Mesodermal cell (in vitro differentiated cells): Measurements from ENCODE around the gene MAPKAPK2.

Source experiments
- H3K27ac ChIP-seq: 2 replicates; pipeline ENCODE4 v1.7.0; 2013; ENCODE audit warnings: mild to moderate bottlenecking, low read depth, low read length, moderate library complexity; ENCODE audit not compliant: severe bottlenecking
- H3K36me3 ChIP-seq: 2 replicates; pipeline ENCODE4 v1.7.1; 2013; ENCODE audit warnings: mild to moderate bottlenecking, low read length, moderate library complexity; ENCODE audit not compliant: control insufficient read depth, insufficient read depth
- H3K4me1 ChIP-seq: one replicate; pipeline ENCODE4 v1.7.1; 2013; ENCODE audit warnings: mild to moderate bottlenecking, low read length; ENCODE audit not compliant: insufficient read depth, control insufficient read depth, poor library complexity, severe bottlenecking
- H3K4me3 ChIP-seq: 2 replicates; pipeline ENCODE4 v1.7.0; 2013; ENCODE audit warnings: low read length, control low read depth, mild to moderate bottlenecking; ENCODE audit not compliant: insufficient read depth, poor library complexity, severe bottlenecking; ENCODE audit errors: extremely low read depth
- H3K9me3 ChIP-seq: 2 replicates; pipeline ENCODE4 v1.7.1; 2013; ENCODE audit warnings: mild to moderate bottlenecking, low read length, moderate library complexity; ENCODE audit not compliant: control insufficient read depth
- WGBS, 2 experiments: methylation state at CpG; one replicate each; pipeline ENCODE4 v1.1.5; 2013; ENCODE audit warnings: missing lambda C conversion rate in 2 of 2; ENCODE audit not compliant: insufficient coverage in 2 of 2; 5-methylcytosine and 5-hydroxymethylcytosine counted together

MAPKAPK2 gene

DNA sequence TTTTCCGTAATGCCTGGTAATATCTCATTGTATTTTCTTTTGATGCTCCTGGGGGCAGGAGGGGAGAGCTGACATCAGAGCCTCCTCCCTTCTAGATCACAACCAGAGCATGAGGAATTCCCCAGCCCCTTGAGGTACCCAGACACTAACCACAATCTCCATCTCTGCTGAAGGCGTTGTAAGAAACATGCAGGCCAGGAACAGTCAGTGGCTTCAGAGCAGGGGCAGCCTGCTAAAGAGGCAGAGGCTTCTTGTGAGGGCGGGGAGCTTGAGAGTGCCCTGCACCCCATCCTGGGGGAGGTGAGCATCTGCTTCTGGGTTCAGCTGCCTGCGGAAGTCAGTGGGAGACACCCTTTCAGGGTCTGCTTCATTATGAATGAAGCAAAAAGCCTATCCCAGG, 19.0 kb downstream of the MAPKAPK2 start:
- Histone ChIP-seq H3K27ac (no peak overlapping the region), H3K36me3 (peaks cover 5% of the 10 kb centered on the region), H3K4me1 (peaks cover 34% of the 10 kb centered on the region), H3K9me3 (no peaks in the 10 kb centered on the region), H3K4me3 (no peak overlapping the region)
- WGBS, 2 experiments: 95 to 100% methylated on average over 1 to 4 of the region's 4 CpGs

DNA sequence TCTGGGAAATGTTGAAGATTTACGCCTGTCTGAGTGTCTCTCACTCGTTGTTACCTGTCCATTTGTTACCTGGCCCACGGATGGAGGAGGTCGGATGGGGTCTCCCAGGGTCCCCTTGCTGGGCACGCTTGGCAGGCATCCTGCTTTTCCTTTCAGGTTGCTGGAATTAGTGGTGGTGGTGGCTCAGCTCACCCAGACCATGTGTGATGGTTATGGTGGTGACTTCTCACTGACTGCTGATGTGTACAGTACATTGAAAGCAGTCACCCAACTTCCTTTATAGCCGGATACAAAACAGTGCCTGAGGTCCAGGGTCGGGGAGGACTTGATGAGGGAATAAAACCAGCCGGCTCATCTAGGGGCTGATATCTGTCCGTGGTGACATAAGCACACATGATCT, 19.5 kb downstream of the MAPKAPK2 start:
- WGBS, 2 experiments: 85 to 96% methylated on average over 6 to 9 of the region's 9 CpGs
- peaks cover 34% of the 10 kb centered on the region for H3K4me1 ChIP-seq
- H3K4me3 ChIP-seq: no peak overlapping the region
- no peaks in the 10 kb centered on the region for H3K36me3 ChIP-seq
- no peak overlapping the region for H3K27ac ChIP-seq
- H3K9me3 ChIP-seq: no peaks in the 10 kb centered on the region

DNA sequence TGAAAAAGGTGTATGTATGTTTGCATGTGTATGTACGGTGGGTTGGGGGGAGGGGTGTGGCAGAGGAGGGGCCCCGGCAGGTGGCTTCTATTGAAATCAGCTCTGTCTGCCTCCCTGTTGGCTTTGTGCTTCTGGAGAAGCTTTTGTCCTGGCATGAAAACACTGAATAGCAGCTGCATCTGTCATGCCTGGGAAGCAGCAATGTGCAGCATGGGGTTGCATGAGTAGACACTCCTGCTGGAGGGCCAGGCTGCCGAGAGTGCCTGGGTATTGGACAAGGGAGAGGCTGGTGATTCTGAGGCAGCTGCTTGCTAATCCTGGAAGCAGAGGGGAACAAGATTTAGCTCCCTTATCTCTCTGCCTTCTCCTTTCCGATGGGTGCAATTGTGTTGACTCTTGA, 20.5 kb downstream of the MAPKAPK2 start:
- Histone ChIP-seq H3K27ac (no peak overlapping the region), H3K36me3 (no peaks in the 10 kb centered on the region), H3K9me3 (no peaks in the 10 kb centered on the region), H3K4me3 (no peak overlapping the region), H3K4me1 (peaks cover 34% of the 10 kb centered on the region)
- WGBS, 2 experiments: 33 to 71% methylated on average over 1 to 3 of the region's 4 CpGs

DNA sequence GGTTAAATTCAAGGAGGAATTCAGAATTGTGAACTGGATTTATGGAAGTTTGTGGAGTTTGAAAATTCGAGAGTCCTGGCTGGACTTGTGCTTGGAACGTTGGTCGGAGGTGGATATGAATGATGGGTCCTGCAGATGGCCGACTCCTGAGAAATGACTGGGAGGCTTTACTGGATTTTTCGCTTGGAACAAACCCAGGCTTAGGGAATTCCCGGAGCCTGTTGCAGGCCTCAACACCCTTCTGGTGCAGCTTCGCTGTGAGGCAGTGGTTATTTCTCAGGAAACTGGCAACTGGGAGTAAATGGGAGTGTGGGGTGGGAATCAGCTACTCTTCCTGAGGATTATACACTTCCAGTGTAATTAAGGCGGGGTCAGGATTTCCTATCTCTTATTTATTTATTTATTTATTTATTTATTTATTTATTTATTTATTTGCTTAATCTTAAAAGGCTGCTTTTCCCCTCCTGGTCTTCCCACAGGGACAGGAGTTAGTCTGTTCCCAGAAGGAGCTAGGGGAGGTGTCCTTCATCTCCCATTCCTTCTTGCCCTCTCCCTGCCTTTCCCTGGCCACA, 21.1 kb downstream of the MAPKAPK2 start:
- Histone ChIP-seq H3K4me1 (peaks cover 34% of the 10 kb centered on the region), H3K4me3 (no peak overlapping the region), H3K36me3 (no peaks in the 10 kb centered on the region), H3K9me3 (no peaks in the 10 kb centered on the region), H3K27ac (no peak overlapping the region)
- 83 to 90% methylated on average over 6 of the region's 8 CpGs for WGBS, 2 experiments

DNA sequence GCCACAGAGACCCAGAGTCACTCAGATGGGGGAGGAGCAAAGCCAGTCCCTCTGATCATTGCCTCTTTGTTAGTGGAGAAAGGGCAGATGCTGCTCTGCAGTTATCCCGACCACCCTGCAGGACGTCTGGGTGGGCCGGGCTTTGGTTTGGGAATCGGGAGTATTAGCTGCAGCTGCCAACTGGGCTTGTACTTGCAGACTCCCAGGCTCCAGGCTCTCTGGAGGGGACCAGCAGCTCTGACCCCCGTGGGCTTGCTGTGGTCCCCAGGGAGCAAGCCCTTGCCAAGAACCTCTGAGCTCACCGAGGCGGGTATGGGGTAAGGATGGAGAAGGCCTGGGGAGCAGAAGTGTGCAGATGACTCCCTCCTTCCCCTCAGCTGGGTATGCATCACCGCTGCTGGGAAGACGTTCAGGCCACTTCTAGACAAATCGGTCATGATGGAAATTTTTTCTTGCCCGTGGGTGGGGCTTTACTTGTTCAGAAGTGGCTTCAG, 21.6 kb downstream of the MAPKAPK2 start:
- H3K4me3 ChIP-seq: no peak overlapping the region
- no peaks in the 10 kb centered on the region for H3K9me3 ChIP-seq
- H3K4me1 ChIP-seq: peaks cover 34% of the 10 kb centered on the region
- H3K36me3 ChIP-seq: no peaks in the 10 kb centered on the region
- H3K27ac ChIP-seq: no peak overlapping the region
- 55 to 63% methylated on average over 9 to 10 of the region's 11 CpGs for WGBS, 2 experiments

DNA sequence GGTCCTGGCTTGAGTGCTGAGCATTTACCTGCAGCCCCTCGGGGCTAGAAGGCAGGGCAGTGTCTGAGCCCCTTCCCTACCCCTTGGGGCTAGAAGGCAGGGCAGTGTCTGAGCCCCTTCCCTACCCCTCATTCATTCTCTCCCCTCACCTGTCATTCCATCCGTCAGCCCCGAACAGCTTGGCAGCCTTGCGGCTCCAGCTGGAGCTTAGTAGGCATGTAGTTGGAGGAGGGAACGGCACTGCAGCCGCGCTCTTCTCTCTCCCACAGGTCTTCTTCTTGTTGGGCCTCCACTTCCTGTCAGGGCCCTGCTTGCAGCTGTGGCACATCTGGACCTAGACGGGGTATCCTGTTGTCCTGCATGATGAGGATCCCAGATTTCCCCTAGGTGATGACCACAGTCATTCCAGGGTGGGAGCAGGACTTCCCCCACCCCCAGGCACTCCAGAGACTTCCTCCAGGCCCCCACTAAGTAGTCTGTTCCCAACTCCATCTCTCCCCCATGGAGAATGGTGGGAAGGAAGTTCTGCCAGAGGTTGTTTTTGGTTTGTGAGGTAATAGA, 22.2 kb downstream of the MAPKAPK2 start:
- no peak overlapping the region for H3K27ac ChIP-seq
- no peaks in the 10 kb centered on the region for H3K36me3 ChIP-seq
- H3K4me1 ChIP-seq: peaks cover 34% of the 10 kb centered on the region
- H3K4me3 ChIP-seq: no peak overlapping the region
- 89 to 96% methylated on average over 6 to 7 of the region's 8 CpGs for WGBS, 2 experiments
- H3K9me3 ChIP-seq: no peaks in the 10 kb centered on the region

DNA sequence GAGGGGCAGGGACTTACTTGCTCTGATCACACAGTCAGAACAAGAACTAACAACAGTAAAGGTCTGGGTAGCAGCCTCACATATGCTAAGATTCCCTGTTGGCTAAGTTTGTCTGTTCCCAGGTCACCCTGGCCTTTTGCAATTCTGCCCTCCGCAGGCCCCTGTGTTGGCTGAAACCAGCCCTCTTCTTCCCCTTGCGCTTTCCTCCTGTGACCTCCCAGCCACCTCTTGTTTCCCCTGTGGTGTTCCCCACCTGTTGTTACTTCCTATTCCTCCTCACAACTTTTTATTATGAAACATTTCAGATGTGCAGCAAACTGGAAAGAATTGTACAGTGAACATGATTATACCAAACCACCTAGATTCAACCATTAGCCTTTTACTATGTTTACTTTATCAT, 23.4 kb downstream of the MAPKAPK2 start:
- 61 to 83% methylated on average over 1 to 2 of the region's 2 CpGs for WGBS, 2 experiments
- H3K4me3 ChIP-seq: no peak overlapping the region
- peaks cover 36% of the 10 kb centered on the region for H3K4me1 ChIP-seq
- H3K27ac ChIP-seq: no peak overlapping the region
- H3K9me3 ChIP-seq: no peaks in the 10 kb centered on the region
- H3K36me3 ChIP-seq: no peaks in the 10 kb centered on the region

DNA sequence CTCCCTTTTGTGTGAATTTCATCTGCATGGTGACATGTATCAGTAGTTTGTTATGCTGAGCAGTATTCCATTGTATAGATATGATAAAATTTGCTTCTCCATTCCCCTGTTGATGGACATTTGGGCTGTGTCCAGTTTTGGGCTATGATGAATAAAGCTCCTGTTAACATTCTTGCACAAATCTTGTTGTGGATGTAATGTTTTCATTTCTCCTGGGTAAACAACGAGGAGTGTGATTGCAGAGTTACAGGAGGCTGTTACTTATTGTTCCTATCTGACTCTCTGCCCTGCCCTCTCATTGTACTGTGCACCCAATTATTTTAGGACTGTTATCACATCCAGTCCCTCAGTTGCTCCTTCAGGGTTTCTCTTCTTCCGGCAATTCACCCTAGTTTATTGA, 24.2 kb downstream of the MAPKAPK2 start:
- peaks cover 37% of the 10 kb centered on the region for H3K4me1 ChIP-seq
- 100% methylated on average over 2 of the region's 2 CpGs for WGBS, 2 experiments
- H3K36me3 ChIP-seq: no peaks in the 10 kb centered on the region

DNA sequence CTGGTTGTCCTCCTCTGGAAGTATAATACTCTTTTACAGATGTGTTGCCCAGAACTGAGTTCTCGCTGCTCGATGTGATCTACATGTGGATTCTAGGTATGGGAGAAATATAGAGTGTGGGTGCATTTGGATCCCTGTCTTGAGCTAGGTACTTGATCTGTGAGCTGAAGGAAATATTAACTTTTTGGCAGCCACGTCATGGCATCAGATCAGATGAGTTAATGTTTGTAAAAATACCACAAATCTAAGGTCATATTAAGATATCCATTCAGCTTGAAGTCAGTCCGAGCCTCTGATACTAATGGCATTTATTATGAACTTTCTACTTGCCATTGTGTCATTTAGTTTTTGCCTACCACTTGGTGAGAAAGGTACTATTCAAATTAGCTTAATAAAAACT, 24.6 kb downstream of the MAPKAPK2 start:
- Histone ChIP-seq H3K4me3 (no peak overlapping the region), H3K9me3 (no peaks in the 10 kb centered on the region), H3K36me3 (no peaks in the 10 kb centered on the region), H3K27ac (no peak overlapping the region), H3K4me1 (peaks cover 37% of the 10 kb centered on the region)
- WGBS, 2 experiments: 90 to 100% methylated on average over 2 of the region's 4 CpGs

More for the DNA sequence above, 24.2 kb downstream of the MAPKAPK2 start:
- H3K4me3 ChIP-seq: no peak overlapping the region
- H3K9me3 ChIP-seq: no peaks in the 10 kb centered on the region
- no peak overlapping the region for H3K27ac ChIP-seq

DNA sequence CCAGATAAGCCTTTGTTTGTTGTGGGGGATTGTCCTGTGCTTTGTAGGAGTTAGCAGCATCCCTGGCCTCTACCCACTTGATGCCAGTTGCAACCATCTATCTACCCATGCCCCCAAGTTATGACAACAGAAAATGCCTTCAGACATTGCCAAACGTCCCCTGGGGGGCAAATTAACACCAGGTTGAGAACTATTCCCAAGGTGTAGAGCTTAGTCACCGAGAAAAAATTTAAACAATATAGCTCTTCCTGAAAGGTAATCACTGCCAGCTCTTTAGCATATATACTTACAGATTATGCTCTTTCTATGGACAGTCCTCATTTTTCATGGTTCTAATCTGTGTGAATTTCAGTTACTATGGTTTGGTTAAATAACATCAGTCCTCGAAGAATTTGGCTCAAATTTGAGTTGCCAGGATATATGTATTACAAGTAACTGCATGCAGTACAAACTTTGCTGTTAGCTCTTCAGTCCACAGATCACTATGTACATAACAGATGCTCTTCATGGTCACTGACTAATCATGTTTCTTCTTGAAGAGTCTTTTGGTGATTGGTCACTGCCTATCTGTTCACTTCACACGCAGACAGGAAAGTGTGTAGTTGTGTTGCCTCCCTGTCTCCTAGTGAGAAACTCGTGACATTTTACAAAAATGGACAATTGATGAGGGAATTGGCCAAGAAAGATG, 25.2 kb downstream of the MAPKAPK2 start:
- Histone ChIP-seq H3K27ac (no peak overlapping the region), H3K9me3 (no peaks in the 10 kb centered on the region), H3K4me3 (no peak overlapping the region), H3K4me1 (peaks cover 33% of the 10 kb centered on the region), H3K36me3 (no peaks in the 10 kb centered on the region)
- WGBS, 2 experiments: 78 to 91% methylated on average over 4 to 5 of the region's 5 CpGs

DNA sequence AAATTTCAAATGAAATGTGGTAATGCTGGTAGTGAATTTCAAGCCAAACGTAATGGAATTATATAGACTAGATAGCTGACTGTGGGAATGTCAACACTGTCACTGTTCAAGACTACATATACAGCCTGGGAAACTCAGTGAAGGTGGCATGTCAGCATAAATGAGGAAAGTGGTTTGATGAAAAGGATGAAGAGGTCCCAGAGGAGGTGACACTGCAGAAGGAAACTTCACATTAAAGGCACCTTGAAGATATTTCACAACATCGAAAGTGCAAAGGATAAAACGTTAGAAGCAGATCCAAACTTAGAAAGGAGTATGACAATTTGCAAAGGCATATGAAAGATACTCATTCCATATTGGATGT, 25.7 kb downstream of the MAPKAPK2 start:
- H3K36me3 ChIP-seq: no peaks in the 10 kb centered on the region
- no peak overlapping the region for H3K27ac ChIP-seq
- no peaks in the 10 kb centered on the region for H3K9me3 ChIP-seq
- no peak overlapping the region for H3K4me3 ChIP-seq
- WGBS, 2 experiments: 0 to 50% methylated on average over 1 to 2 of the region's 3 CpGs
- peaks cover 27% of the 10 kb centered on the region for H3K4me1 ChIP-seq
